GM04504 (cell line): ENCODE measurements around the gene FCHO2.
"Not testable (repeated sequence)": the region's sequence is repeated elsewhere in the genome, so short reads cannot be mapped to it uniquely, and the experiment has no call there.

Experiments
- DNase-seq: peaks from one replicate; pipeline ENCODE4 v3.0.0-alpha.2; 2012; ENCODE audit warnings: low read depth

Gene FCHO2

DNA sequence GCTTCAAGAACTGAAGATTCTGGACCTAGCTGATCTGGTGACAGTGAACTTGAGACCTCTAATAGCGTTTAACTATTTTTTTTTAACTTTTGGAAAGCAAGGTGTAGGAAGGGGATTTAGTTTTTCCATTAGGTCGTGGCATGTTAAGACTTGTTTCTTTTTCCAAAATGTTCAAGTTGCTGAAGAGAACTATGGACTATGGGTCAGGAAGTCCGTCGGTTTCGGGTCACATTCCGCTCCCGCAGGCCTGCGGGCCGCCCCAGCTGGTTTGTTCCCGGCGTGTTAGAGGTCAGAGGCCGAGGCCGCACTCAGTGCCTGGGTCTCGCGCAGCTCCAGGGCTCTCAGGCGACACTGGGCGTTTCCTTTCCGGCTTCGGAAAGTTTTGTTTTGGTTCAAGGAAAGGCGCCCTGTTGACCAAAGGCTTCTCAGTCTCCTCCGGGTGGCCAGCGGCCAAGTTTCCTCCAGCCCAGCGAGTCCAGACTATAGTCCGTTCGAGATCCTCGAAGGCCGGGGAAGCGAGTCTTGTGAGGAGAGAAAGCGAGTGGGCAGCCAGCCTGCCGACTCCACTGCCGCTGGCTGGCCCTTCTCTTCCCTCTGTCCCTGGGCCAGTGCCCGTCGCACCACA lies 586 bp upstream of the FCHO2 start:
- no peak for DNase-seq

DNA sequence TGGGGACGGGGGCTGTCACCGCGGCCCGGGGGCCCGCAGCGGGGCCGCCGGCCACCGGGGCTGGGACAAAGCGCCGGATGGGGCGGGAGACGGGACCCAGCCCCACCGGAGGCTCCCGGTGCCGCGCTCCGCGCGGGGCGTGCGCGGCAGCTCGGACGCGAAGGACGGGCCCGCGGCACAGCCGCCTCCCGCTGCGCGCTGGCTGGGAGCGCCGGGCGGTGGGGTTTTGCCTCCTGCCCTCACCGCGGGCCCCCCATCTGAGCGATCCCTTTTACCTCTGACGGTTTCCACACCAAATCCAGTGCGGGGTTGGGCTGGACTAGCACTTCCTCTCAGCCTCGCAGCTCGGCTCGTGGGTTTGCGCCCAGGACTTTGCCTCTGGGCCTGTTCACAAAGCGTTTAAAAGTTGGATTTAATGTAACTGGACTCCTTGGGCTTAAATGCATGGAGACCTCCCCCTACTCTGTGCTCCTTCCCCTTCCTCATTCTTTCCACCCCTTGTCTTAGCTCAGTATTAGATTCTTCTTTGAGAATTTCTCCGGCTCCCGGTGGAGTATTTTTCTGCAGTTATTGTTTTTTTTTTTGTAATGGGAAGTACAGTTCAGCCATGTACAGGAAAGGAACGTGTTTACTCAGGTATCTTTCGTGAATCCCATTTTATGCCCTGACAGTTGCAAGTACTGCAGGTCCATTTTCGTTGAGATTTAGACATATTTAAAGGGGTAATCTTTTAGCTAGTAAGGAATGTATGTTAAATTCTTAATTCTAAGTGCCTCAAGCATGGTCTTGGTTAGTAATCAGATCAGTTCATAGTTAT lies 691 bp downstream of the FCHO2 start:
- peak; percentile 23 for DNase-seq

DNA sequence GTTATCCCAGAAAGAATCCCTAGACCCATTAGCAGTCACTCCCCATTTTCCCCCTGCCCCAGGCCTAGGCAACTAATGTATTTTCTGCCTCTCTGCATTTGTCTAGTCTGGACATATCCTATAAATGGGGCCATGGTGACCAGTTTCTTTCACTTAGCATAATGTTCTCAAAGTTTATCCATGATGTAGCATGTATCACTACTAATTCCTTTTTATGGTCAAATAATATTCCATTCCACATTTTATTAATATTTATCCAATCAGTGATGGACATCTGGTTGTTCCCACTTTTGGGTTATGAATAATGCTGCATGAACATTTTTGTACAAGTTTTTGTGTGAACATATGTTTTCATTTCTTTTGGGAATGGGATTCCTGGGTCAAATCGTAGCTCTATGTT lies 1.5 kb downstream of the FCHO2 start:
- no peak for DNase-seq

DNA sequence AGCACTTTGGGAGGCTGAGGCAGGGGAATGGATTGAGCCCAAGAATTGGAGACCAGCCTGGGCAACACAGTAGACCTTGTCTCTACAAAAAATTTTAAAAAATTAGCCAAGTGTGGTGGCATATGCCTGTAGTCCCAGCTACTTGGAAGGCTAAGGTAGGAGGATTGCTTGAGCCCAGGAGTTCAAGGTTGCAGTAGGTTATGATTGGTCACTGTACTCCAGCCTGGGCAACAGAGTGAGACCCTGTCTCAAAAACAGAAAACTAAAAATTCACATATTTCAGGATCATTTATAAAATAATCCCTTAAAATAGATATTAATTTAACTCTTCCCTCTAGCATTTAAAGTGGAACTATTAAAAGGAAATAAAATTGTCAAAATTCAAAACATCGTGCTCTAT lies 3.4 kb downstream of the FCHO2 start:
- DNase-seq, result no peak

- DNase-seq, result not testable (repeated sequence)
Measured at GRCh38 chr5:72974481-72974880, 18.6 kb downstream of the FCHO2 start.

GRCh38 chr5:72976810-72977209 lies 21.0 kb downstream of the FCHO2 start:
- not testable (repeated sequence) for DNase-seq

DNA sequence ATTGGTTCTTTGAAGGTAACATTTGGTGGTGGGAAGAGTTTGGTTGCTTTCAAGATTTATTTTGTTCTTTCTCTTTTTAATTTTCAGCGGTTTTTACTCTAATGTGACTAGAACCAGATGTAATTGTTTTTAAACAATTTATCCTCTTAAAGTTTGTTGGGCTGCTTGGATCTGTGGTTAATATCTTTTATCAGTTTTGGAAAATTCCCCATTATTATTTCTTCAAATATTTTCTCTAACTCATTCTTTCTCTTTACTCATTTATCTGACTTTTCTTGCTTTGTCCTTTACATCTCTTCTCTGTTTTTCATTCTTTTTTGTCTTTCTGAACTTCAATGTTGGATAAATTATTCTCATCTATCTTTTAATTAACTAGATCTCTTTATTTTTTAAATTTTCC lies 29.9 kb downstream of the FCHO2 start:
- DNase-seq, result no peak

DNA sequence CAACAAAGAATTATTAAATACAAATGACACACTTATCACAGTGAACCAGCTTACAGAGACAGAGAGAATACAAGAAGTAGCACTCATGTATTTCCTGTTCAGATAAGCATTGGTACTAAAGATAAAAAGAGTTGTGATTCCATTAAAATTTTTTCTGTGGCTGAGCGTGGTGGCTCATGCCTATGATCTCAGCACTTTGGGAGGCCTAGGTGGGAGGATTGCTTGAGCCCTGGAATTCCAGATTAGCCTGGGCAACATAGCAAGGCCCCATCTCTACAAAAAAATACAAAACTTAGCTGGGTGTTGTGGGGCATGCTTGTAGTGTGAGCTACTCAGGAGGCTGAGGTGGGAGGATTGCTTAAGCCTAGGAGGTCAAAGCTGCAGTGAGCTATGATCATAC lies 32.9 kb downstream of the FCHO2 start:
- DNase-seq, result no peak

GRCh38 chr5:72991394-72991793 lies 35.6 kb downstream of the FCHO2 start:
- DNase-seq, result no peak

DNA sequence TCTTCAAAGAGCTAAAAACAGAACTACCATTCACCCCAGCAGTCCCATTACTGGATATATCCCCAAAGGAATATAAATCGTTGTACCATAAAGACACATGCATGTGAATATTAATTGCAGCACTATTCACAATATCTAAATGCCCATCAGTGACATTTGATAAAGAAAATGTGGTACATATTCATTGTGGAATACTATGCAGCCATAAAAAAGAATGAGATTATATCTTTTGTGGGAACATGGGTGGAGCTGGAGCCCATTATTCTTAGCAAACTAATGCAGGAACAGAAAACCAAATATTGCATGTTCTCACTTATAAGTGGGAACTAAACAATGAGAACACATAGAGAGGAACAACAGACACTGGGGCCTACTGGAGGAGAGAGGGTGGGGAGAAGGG lies 38.7 kb downstream of the FCHO2 start:
- no peak for DNase-seq

DNA sequence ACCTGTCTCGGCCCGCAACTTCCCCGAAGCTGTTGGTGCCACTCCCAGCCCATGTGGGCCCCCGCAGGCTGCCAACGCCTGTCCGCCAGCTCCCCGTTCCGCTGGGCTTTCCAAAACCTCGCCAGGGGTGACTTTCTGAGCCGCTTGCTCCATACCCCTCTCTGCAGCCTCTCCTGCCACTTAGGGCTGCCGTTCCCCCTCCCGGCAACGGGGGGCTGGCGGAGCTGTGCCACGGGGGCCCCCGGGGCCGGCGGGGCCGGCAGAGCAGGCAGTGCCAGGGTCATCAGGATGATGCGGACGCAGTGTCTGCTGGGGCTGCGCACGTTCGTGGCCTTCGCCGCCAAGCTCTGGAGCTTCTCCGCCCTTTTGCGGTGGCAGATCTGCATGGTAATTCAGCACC lies 40.8 kb downstream of the FCHO2 start:
- no peak for DNase-seq

DNA sequence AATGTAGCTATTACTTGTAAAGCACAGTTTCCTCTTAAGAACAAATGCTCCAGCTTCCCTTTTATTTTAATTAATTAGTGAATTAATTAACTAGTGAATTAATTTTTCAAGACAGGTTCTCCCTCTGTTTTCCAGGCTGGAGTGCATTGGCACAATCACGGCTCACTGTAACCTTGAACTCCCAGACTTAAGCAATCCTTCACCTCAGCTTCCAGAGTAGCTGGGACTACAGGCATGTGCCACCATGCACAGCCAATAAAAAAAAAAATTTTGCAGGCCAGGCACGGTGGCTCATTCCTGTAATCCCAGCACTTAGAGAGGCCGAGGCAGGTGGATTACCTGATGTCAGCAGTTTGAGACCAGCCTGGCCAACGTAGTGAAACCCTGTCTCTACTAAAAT lies 44.1 kb downstream of the FCHO2 start:
- DNase-seq, result no peak

DNA sequence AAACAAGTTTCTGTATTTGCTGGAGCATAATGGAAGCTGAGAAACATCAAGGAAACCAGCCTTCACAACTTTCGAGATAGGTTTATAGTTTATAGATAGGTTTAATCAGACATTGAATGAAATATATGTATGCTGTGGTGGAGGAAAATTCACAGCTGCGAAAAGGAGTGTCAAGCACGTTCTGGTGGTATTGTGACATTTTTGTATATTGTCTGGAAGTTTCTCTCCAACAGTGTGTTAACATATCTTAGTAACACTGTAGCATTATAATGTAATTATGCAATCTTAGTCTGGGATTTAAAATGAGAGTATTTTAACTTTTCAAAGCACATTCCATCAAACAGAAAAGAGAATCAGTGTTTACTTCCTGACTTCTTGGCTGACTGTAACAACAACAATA lies 50.0 kb downstream of the FCHO2 start:
- DNase-seq, result no peak

DNA sequence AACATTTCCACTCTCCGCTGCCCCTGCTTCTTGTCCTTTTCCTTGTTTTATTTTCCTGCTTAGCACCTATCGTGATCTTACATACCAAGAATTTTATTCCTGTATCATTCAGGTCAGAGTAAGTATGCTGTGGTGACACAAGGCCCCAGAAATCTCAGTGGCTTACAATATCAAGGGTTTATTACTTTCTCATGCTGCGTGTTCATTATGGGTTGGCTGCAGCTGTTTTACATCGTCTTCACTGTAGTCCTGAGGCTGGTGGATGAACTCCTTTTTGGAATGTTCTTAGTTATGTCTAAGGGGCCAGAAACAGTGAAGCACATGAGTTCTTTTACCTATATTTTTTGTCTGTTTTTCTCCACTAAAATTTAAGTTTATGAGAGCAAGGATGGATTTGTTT lies 51.2 kb downstream of the FCHO2 start:
- DNase-seq, result no peak

DNA sequence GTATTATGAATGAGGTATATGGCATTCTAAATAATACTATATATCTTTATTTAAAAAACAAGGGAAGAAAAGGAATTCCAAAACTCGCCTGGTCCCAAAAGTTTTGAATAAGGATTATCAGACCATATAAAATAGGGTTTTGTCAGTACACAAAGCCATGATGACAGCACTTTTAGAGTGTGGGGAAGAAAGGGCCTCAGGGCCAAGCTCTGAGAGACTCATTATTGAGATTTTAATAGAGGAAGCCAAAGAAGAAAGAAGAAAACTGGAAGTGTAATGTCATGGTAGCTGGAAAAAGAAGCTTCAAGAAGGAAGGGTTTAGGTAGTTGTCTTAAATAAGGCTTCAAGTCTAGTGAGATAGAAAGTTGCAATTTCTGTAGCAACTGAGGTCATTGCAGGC lies 53.0 kb downstream of the FCHO2 start:
- no peak for DNase-seq

DNA sequence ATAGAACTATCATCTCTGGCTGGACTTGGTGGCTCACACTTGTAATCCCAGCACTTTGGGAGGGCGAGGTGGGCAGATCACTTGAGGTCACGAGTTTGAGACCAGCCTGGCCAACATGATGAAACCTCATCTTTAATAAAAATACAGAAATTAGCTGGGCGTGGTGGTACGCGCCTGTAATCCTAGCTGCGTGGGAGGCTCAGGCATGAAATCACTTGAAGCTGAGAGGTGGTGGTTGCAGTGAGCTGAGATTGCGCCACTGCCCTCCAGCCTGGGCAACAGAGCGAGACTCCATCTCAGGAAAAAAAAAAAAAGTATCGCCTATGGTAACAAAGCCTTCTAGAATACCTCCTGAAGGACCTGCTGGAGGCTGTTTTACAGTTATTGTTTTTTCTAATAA lies 55.8 kb downstream of the FCHO2 start:
- DNase-seq, result not testable (repeated sequence)

DNA sequence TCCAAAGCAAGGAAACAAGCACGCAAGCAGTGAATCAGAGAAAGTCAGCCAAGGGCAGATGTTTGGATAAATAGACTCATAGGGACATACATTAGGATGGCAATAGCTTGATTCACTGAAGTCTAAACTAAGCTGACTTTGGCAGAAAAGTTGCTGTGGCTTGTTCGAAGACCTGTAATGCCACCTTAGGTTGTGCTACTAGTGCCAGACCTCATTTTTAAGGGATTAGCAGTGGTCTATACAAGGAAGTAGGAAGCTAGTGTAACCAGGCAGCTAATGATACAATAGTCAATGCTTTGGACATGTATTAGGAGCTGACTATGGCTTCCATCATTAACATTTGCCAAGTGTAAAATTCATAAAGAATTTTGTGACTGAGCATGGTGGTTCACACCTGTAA lies 63.1 kb downstream of the FCHO2 start:
- DNase-seq, result no peak

DNA sequence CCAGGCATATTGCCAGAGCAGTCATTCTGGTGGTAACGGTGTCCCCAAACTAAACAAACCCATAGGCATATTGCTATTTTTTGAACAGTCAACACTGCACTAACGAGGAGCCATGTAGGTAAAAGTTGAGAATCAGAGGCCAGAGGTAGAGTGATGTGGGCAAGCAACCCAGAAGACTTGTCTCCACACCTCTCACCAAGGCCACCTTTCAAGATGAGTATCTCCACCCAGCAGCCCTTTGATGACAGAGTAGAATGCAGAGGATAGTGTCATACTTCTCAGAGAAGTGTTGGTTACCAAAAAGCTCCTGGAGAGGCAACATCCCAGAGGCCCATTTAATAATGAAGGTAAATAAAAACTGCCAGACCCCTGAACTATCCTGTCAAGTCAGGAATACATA lies 63.9 kb downstream of the FCHO2 start:
- no peak for DNase-seq

GRCh38 chr5:73022471-73023169 lies 66.8 kb downstream of the FCHO2 start:
- no peak for DNase-seq

DNA sequence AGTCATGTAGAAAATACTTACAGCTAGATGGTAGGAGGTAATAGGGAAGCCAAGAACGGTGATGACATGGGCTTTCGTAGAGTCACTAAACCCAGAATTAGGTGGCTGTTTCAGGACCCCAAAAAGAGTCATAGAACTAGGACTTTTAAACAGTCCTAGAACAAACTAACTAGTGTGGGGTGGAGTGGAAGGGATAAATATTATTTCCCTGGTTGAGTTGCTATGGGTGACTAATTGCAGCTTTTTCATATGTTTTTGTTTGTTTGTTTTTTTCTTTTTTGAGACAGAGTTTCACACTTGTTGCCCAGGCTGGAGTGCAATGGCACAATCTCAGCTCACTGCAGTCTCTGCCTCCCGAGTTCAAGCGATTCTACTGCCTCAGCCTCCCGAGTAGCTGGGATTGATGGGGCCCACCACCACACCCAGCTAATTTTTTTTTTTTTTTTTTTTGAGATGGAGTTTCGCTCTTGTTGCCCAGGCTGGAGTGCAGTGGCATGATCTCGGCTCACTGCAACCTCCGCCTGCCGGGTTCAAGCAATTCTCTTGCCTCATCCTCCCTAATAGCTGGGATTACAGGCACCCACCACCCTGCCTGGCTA lies 69.2 kb downstream of the FCHO2 start:
- DNase-seq, result not testable (repeated sequence)

DNA sequence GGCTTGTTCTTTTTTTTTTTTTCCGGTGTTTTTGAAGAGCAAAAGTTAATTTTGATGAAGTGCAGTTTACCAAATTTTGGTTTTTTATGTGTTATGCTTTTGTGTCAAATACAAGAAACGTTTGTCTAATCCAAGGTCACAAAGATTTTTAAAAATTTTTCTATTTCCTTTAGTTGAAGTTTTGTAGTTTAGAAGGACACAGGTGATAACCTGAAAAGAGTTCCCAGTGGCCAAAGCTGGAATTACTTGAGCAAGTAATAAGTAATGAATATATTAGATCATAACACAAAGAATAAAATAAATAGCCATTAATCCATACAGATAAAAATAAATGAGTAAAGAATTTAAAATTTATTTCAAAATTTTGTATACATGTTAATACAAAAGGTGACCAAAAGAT lies 71.5 kb downstream of the FCHO2 start:
- DNase-seq, result no peak

DNA sequence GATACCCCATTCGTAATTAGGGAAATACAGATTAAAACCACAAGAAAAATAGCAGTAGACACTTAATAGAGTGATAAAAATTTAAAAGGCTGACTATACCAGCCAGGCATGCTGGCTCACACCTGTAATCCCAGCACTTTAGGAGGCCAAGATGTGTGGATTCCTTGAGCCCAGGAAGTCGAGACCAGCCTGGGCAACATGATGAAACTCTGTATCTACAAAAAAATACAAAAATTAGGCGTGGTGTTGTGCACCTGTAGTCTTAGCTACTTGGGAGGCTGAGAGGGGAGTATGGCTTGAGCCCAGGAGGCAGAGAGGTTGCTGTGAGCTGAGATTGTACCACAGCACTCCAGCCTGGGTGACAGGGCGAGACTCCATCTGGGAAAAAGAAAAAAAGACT lies 72.0 kb downstream of the FCHO2 start:
- DNase-seq, result no peak
